H9 (cell line): ENCODE data around the gene AP1G2. TPM values are rescaled to one million over a fixed set of nuclear protein-coding genes. Genes with fewer than 3 reads are reported as not detected.

ENCODE experiments used
- DNase-seq: peaks from one replicate; pipeline ENCODE4 v3.0.0-alpha.2; 2017
- H2AFZ ChIP-seq: one replicate; pipeline ENCODE4 v1.6.1; 2013; ENCODE audit warnings: mild to moderate bottlenecking, low read length, control low read depth, moderate library complexity
- H2AK5ac ChIP-seq: 2 replicates; pipeline ENCODE4 v1.6.1; 2013; ENCODE audit warnings: low read length, control low read depth, mixed read lengths; ENCODE audit not compliant: insufficient read length
- H2BK120ac ChIP-seq: one replicate; pipeline ENCODE4 v1.6.1; 2013; ENCODE audit warnings: low read depth, mild to moderate bottlenecking, low read length, control low read depth, inconsistent platforms; ENCODE audit not compliant: poor library complexity, severe bottlenecking
- H2BK12ac ChIP-seq: 2 replicates; pipeline ENCODE4 v1.6.1; 2013; ENCODE audit warnings: low read length, control low read depth, mixed read lengths, low read depth; ENCODE audit not compliant: insufficient read length
- H2BK15ac ChIP-seq: 2 replicates; pipeline ENCODE4 v1.6.1; 2013; ENCODE audit warnings: low read depth, low read length, control low read depth
- H2BK20ac ChIP-seq: one replicate; pipeline ENCODE4 v1.6.1; 2013; ENCODE audit warnings: low read depth, mild to moderate bottlenecking, low read length, control low read depth, inconsistent platforms; ENCODE audit not compliant: poor library complexity, severe bottlenecking
- H2BK5ac ChIP-seq: 2 replicates; pipeline ENCODE4 v1.6.1; 2013; ENCODE audit warnings: low read length, control low read depth, mixed read lengths; ENCODE audit not compliant: insufficient read length
- H3K14ac ChIP-seq: 2 replicates; pipeline ENCODE4 v1.6.1; 2013; ENCODE audit warnings: low read length, control low read depth; ENCODE audit not compliant: insufficient read depth
- H3K18ac ChIP-seq: 2 replicates; pipeline ENCODE4 v1.6.1; 2013; ENCODE audit warnings: low read depth, mild to moderate bottlenecking, mixed read lengths, low read length, control low read depth; ENCODE audit not compliant: insufficient read length
- H3K23ac ChIP-seq: 2 replicates; pipeline ENCODE4 v1.6.1; 2013; ENCODE audit warnings: low read length, control low read depth, mixed read lengths, low read depth; ENCODE audit not compliant: insufficient read length
- H3K23me2 ChIP-seq: 2 replicates; pipeline ENCODE4 v1.6.1; 2013; ENCODE audit warnings: low read depth, mild to moderate bottlenecking, mixed read lengths, low read length, control low read depth; ENCODE audit not compliant: insufficient read length, poor library complexity, severe bottlenecking
- H3K27ac ChIP-seq: 2 replicates; pipeline ENCODE4 v1.5.1; 2013; ENCODE audit warnings: low read length, control low read depth, mixed read lengths, low read depth; ENCODE audit not compliant: insufficient read length
- H3K27me3 ChIP-seq: 2 replicates; pipeline ENCODE4 v1.6.1; 2013; ENCODE audit warnings: low read length, control low read depth, inconsistent platforms; ENCODE audit not compliant: insufficient read depth
- H3K4ac ChIP-seq: 2 replicates; pipeline ENCODE4 v1.6.1; 2013; ENCODE audit warnings: low read depth, mild to moderate bottlenecking, control low read depth, inconsistent platforms, low read length, moderate library complexity
- H3K4me1 ChIP-seq: 2 replicates; pipeline ENCODE4 v1.6.1; 2013; ENCODE audit warnings: low read length, control low read depth, inconsistent platforms; ENCODE audit not compliant: insufficient read depth
- H3K4me2 ChIP-seq: 2 replicates; pipeline ENCODE4 v1.6.1; 2013; ENCODE audit warnings: low read length, control low read depth, mixed read lengths; ENCODE audit not compliant: insufficient read length, insufficient read depth
- H3K56ac ChIP-seq: 2 replicates; pipeline ENCODE4 v1.6.1; 2013; ENCODE audit warnings: low read depth, mild to moderate bottlenecking, mixed read lengths, low read length, control low read depth; ENCODE audit not compliant: insufficient read length
- H3K79me1 ChIP-seq: 2 replicates; pipeline ENCODE4 v1.6.1; 2013; ENCODE audit warnings: low read depth, mild to moderate bottlenecking, moderate library complexity, low read length, control low read depth, inconsistent platforms; ENCODE audit not compliant: insufficient read depth, poor library complexity, severe bottlenecking
- H3K79me2 ChIP-seq: 2 replicates; pipeline ENCODE4 v1.6.1; 2013; ENCODE audit warnings: low read length, control low read depth, inconsistent platforms; ENCODE audit not compliant: insufficient read depth
- H3K9ac ChIP-seq: 2 replicates; pipeline ENCODE4 v1.6.1; 2013; ENCODE audit warnings: low read length, control low read depth, mixed read lengths; ENCODE audit not compliant: insufficient read length; ENCODE audit errors: extremely low read depth
- H3K9me3 ChIP-seq: one replicate; pipeline ENCODE4 v1.6.1; 2013; ENCODE audit warnings: low read depth, low read length, inconsistent platforms; ENCODE audit not compliant: control insufficient read depth
- H3T11ph ChIP-seq: one replicate; pipeline ENCODE4 v1.6.1; 2013; ENCODE audit warnings: mild to moderate bottlenecking, low read length, control low read depth, inconsistent platforms
- H4K20me1 ChIP-seq: one replicate; pipeline ENCODE4 v1.6.1; 2013; ENCODE audit not compliant: control insufficient read depth, insufficient read length, insufficient read depth
- H4K5ac ChIP-seq: 2 replicates; pipeline ENCODE4 v1.6.1; 2013; ENCODE audit warnings: low read depth, mild to moderate bottlenecking, mixed read lengths, low read length, control low read depth; ENCODE audit not compliant: insufficient read length
- H4K8ac ChIP-seq: replicated peaks from 2 replicates; pipeline ENCODE4 v1.6.1; 2013; ENCODE audit warnings: low read length, control low read depth, mixed read lengths, low read depth; ENCODE audit not compliant: insufficient read length
- H4K91ac ChIP-seq: 2 replicates; pipeline ENCODE4 v1.6.1; 2013; ENCODE audit warnings: low read depth, mild to moderate bottlenecking, moderate library complexity, mixed read lengths, low read length, control low read depth; ENCODE audit not compliant: insufficient read length
- H3K27ac Mint-ChIP-seq, 3 experiments: 2 replicates in 2 of 3; 3 replicates in 1 of 3; pipeline ENCODE4 v1.8.0; 2020 to 2021; ENCODE audit warnings: mixed read lengths in 3 of 3, mild to moderate bottlenecking in 1 of 3, moderate library complexity in 1 of 3
- H3K27me3 Mint-ChIP-seq: 2 replicates; pipeline ENCODE4 v1.8.0; 2021; ENCODE audit warnings: low read depth, mild to moderate bottlenecking, moderate library complexity, mixed read lengths
- H3K36me3 Mint-ChIP-seq, 3 experiments: 2 replicates in 2 of 3; 3 replicates in 1 of 3; pipeline ENCODE4 v1.8.0; 2020 to 2021; ENCODE audit warnings: low read depth in 3 of 3, mixed read lengths in 3 of 3; ENCODE audit not compliant: insufficient read depth in 1 of 3
- H3K4me1 Mint-ChIP-seq, 2 experiments: 2 replicates each; pipeline ENCODE4 v1.8.0; 2020; ENCODE audit warnings: mixed read lengths in 2 of 2
- H3K4me3 Mint-ChIP-seq, 2 experiments: 2 replicates in 1 of 2; 3 replicates in 1 of 2; pipeline ENCODE4 v1.8.0; 2020 to 2021; ENCODE audit warnings: mild to moderate bottlenecking in 2 of 2, mixed read lengths in 2 of 2, moderate library complexity in 1 of 2
- H3K9me3 Mint-ChIP-seq, 2 experiments: 2 replicates in 1 of 2; 3 replicates in 1 of 2; pipeline ENCODE4 v1.8.0; 2020; ENCODE audit warnings: mild to moderate bottlenecking in 2 of 2, mixed read lengths in 2 of 2, moderate library complexity in 1 of 2
- WGBS: extraction: QIAGEN DNeasy Blood & Tissue Kit; methylation state at CpG from one replicate; pipeline ENCODE4 v1.1.7; 2013; ENCODE audit warnings: missing lambda C conversion rate, low lambda C conversion rate, mixed read lengths; ENCODE audit not compliant: insufficient read length; ENCODE audit errors: extremely low coverage; 5-methylcytosine and 5-hydroxymethylcytosine counted together
- total RNA-seq: library from RNA; stranded (reverse); gene quantifications from 2 replicates; pipeline ENCODE4 v1.2.1, GENCODE V29; 2021
- TF ChIP-seq, protein P1 (sequence below): fragments of 200-600 bp; sonication (generic); conservative IDR thresholded peaks from 3 replicates; pipeline ENCODE4 v1.8.0; 2021; ENCODE audit warnings: antibody characterized with exemption, mild to moderate bottlenecking

The AP1G2 gene
- total RNA-seq, 1 experiment from 2014 or later = 107 TPM

GRCh38 chr14:23609001-23609400, 41.4 kb upstream of the AP1G2 start:
- H3K9me3 ChIP-seq = no peaks in the 10 kb centered on the region
- H3K27ac Mint-ChIP-seq = no peak overlapping the region
- no peak overlapping the region for H3T11ph ChIP-seq
- no peak overlapping the region for H2BK5ac ChIP-seq
- TF ChIP-seq, protein P1, sequence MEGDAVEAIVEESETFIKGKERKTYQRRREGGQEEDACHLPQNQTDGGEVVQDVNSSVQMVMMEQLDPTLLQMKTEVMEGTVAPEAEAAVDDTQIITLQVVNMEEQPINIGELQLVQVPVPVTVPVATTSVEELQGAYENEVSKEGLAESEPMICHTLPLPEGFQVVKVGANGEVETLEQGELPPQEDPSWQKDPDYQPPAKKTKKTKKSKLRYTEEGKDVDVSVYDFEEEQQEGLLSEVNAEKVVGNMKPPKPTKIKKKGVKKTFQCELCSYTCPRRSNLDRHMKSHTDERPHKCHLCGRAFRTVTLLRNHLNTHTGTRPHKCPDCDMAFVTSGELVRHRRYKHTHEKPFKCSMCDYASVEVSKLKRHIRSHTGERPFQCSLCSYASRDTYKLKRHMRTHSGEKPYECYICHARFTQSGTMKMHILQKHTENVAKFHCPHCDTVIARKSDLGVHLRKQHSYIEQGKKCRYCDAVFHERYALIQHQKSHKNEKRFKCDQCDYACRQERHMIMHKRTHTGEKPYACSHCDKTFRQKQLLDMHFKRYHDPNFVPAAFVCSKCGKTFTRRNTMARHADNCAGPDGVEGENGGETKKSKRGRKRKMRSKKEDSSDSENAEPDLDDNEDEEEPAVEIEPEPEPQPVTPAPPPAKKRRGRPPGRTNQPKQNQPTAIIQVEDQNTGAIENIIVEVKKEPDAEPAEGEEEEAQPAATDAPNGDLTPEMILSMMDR = no peak
- H3K79me2 ChIP-seq = no peaks in the 10 kb centered on the region
- H3K4me1 Mint-ChIP-seq = no peaks in the 10 kb centered on the region
- no peaks in the 10 kb centered on the region for H3K23me2 ChIP-seq
- no CpG with 5 or more reads among the region's 3 CpGs for WGBS
- no peak overlapping the region for H4K5ac ChIP-seq
- no peak overlapping the region for H3K4me3 Mint-ChIP-seq
- no peak overlapping the region for H2BK120ac ChIP-seq
- H3K4me2 ChIP-seq = no peak overlapping the region
- no peak overlapping the region for H3K4ac ChIP-seq
- H3K27me3 ChIP-seq = no peaks in the 10 kb centered on the region
- peaks cover 9% of the 10 kb centered on the region; the same call in 1 of the 2 replicates for H3K27me3 Mint-ChIP-seq
- H3K14ac ChIP-seq = no peak overlapping the region
- H2BK12ac ChIP-seq = no peak overlapping the region
- H3K23ac ChIP-seq = no peak overlapping the region
- H3K4me1 ChIP-seq = no peaks in the 10 kb centered on the region
- no peak overlapping the region for H3K56ac ChIP-seq
- H3K79me1 ChIP-seq = no peaks in the 10 kb centered on the region
- H3K9ac ChIP-seq = no peak overlapping the region
- no peak overlapping the region for H3K27ac ChIP-seq
- H4K91ac ChIP-seq = no peak overlapping the region
- H2BK15ac ChIP-seq = no peak overlapping the region
- H2AFZ ChIP-seq = no peak overlapping the region
- H4K20me1 ChIP-seq = no peaks in the 10 kb centered on the region
- no peaks in the 10 kb centered on the region for H3K36me3 Mint-ChIP-seq
- peaks cover 2 to 31% of the 10 kb centered on the region in 2 experiments; a peak in 4 of 5 replicates for H3K9me3 Mint-ChIP-seq
- H2BK20ac ChIP-seq = no peak overlapping the region
- no peak for DNase-seq
- no peak overlapping the region for H2AK5ac ChIP-seq
- H3K18ac ChIP-seq = no peak overlapping the region
- H4K8ac ChIP-seq = no peak overlapping the region
